Measurements from ENCODE around the gene ANKRD52.
"Not testable (repeated sequence)": the region's sequence is repeated elsewhere in the genome, so short reads cannot be mapped to it uniquely, and the experiment has no call there.

ANKRD52 gene

GRCh38 chr12:56202366-56202765 is 55.8 kb downstream of the ANKRD52 start:
- no peaks in the 10 kb centered on the region for H3K79me2 ChIP-seq (ENCODE audit: insufficient read depth, low read length)
- H3F3A ChIP-seq (ENCODE audit: low read depth): no peaks in the 10 kb centered on the region
- no peaks in the 10 kb centered on the region for H3K4me1 ChIP-seq (ENCODE audit: insufficient read depth, low read length, poor library complexity, severe bottlenecking)
- no peak overlapping the region for H3K4me2 ChIP-seq (ENCODE audit: low read depth, low read length, poor library complexity, severe bottlenecking)
- no peak overlapping the region for H3K9ac ChIP-seq (ENCODE audit: low read depth, low read length, poor library complexity, severe bottlenecking)
- H2AFZ ChIP-seq (ENCODE audit: low read length): no peak overlapping the region
- H3K9me2 ChIP-seq (replicated peaks; ENCODE audit: low read depth, low read length): no peaks in the 10 kb centered on the region
- H3K9me3 ChIP-seq (ENCODE audit: insufficient read depth, low read depth, low read length): no peaks in the 10 kb centered on the region
- no peaks in the 10 kb centered on the region for H4K20me1 ChIP-seq (ENCODE audit: insufficient read depth, low read length, poor library complexity, severe bottlenecking)
- no peak for TF ChIP-seq CTCF (conservative IDR thresholded peaks at IDR 0.05; ENCODE audit: low read length)
- no peak for TF ChIP-seq EZH2phosphoT487 (IDR thresholded peaks at IDR 0.05; ENCODE audit: borderline replicate concordance)
- H3K27me3 ChIP-seq (ENCODE audit: insufficient read depth, low read length, poor library complexity, severe bottlenecking): no peaks in the 10 kb centered on the region
- peaks cover 20% of the 10 kb centered on the region; the same call in 1 of the 2 replicates for H3K36me3 ChIP-seq (ENCODE audit: insufficient read depth, low read length)
- H3K4me3 ChIP-seq (ENCODE audit: low read length, poor library complexity, severe bottlenecking): no peak overlapping the region

GRCh38 chr12:56198836-56199235 is 59.3 kb downstream of the ANKRD52 start:
- H2AFZ ChIP-seq (ENCODE audit: low read length): no peak overlapping the region
- H3K79me2 ChIP-seq (ENCODE audit: insufficient read depth, low read length): no peaks in the 10 kb centered on the region
- no peaks in the 10 kb centered on the region for H3K9me2 ChIP-seq (replicated peaks; ENCODE audit: low read depth, low read length)
- H3K4me1 ChIP-seq (ENCODE audit: insufficient read depth, low read length, poor library complexity, severe bottlenecking): no peaks in the 10 kb centered on the region
- no peak overlapping the region for H3K4me2 ChIP-seq (ENCODE audit: low read depth, low read length, poor library complexity, severe bottlenecking)
- no peaks in the 10 kb centered on the region for H3F3A ChIP-seq (ENCODE audit: low read depth)
- no peaks in the 10 kb centered on the region for H3K27me3 ChIP-seq (ENCODE audit: insufficient read depth, low read length, poor library complexity, severe bottlenecking)
- H3K9me3 ChIP-seq (ENCODE audit: insufficient read depth, low read depth, low read length): no peaks in the 10 kb centered on the region
- H3K36me3 ChIP-seq (ENCODE audit: insufficient read depth, low read length): no peaks in the 10 kb centered on the region
- no peaks in the 10 kb centered on the region for H4K20me1 ChIP-seq (ENCODE audit: insufficient read depth, low read length, poor library complexity, severe bottlenecking)
- no peak overlapping the region for H3K4me3 ChIP-seq (ENCODE audit: low read length, poor library complexity, severe bottlenecking)
- TF ChIP-seq CTCF (conservative IDR thresholded peaks at IDR 0.05; ENCODE audit: low read length) (no peak), EZH2phosphoT487 (IDR thresholded peaks at IDR 0.05; ENCODE audit: borderline replicate concordance) (no peak)
- no peak overlapping the region for H3K9ac ChIP-seq (ENCODE audit: low read depth, low read length, poor library complexity, severe bottlenecking)

- Histone ChIP-seq H3K27me3 (ENCODE audit: insufficient read depth, low read length, poor library complexity, severe bottlenecking) (no peaks in the 10 kb centered on the region), H3K36me3 (ENCODE audit: insufficient read depth, low read length) (no peaks in the 10 kb centered on the region), H4K20me1 (ENCODE audit: insufficient read depth, low read length, poor library complexity, severe bottlenecking) (no peaks in the 10 kb centered on the region), H3K4me1 (ENCODE audit: insufficient read depth, low read length, poor library complexity, severe bottlenecking) (no peaks in the 10 kb centered on the region), H3K4me3 (ENCODE audit: low read length, poor library complexity, severe bottlenecking) (no peak overlapping the region), H3F3A (ENCODE audit: low read depth) (no peaks in the 10 kb centered on the region), H3K4me2 (ENCODE audit: low read depth, low read length, poor library complexity, severe bottlenecking) (no peak overlapping the region), H2AFZ (ENCODE audit: low read length) (no peak overlapping the region), H3K9me3 (ENCODE audit: insufficient read depth, low read depth, low read length) (no peaks in the 10 kb centered on the region), H3K9ac (ENCODE audit: low read depth, low read length, poor library complexity, severe bottlenecking) (no peak overlapping the region), H3K9me2 (replicated peaks; ENCODE audit: low read depth, low read length) (no peaks in the 10 kb centered on the region), H3K79me2 (ENCODE audit: insufficient read depth, low read length) (no peaks in the 10 kb centered on the region)
- no peak for TF ChIP-seq EZH2phosphoT487 (IDR thresholded peaks at IDR 0.05; ENCODE audit: borderline replicate concordance)
- TF ChIP-seq CTCF (conservative IDR thresholded peaks at IDR 0.05; ENCODE audit: low read length): no peak
These were observed 60.1 kb downstream of the ANKRD52 start for GRCh38 chr12:56197921-56198635.

GRCh38 chr12:56196818-56197550 is 61.2 kb downstream of the ANKRD52 start:
- H3K4me1 ChIP-seq (ENCODE audit: insufficient read depth, low read length, poor library complexity, severe bottlenecking); H2AFZ ChIP-seq (ENCODE audit: low read length): not testable (repeated sequence)

More at GRCh38 chr12:56196818-56197550, 61.2 kb downstream of the ANKRD52 start:
- not testable (repeated sequence) for H3K4me3 ChIP-seq (ENCODE audit: low read length, poor library complexity, severe bottlenecking); H3K27me3 ChIP-seq (ENCODE audit: insufficient read depth, low read length, poor library complexity, severe bottlenecking); H3K36me3 ChIP-seq (ENCODE audit: insufficient read depth, low read length); H3K79me2 ChIP-seq (ENCODE audit: insufficient read depth, low read length); H3K4me2 ChIP-seq (ENCODE audit: low read depth, low read length, poor library complexity, severe bottlenecking); H4K20me1 ChIP-seq (ENCODE audit: insufficient read depth, low read length, poor library complexity, severe bottlenecking); H3K9me3 ChIP-seq (ENCODE audit: insufficient read depth, low read depth, low read length); H3F3A ChIP-seq (ENCODE audit: low read depth); H3K9me2 ChIP-seq (replicated peaks; ENCODE audit: low read depth, low read length); H3K9ac ChIP-seq (ENCODE audit: low read depth, low read length, poor library complexity, severe bottlenecking)
